H1 (cell line): Measurements from ENCODE around the gene ASCC3. TPM values are rescaled to one million over a fixed set of nuclear protein-coding genes. Genes with fewer than 3 reads are reported as not detected.

Source experiments
- CTCF ChIA-PET: fragments of 300-600 bp; sonication (Branson Sonifier 250); formaldehyde crosslinking; loops from one replicate; lab custom pipeline; 2021; ENCODE audit not compliant: partially characterized antibody; lab: Charles Lee
- POLR2A ChIA-PET: fragments of 300-600 bp; sonication (Branson Sonifier 250); formaldehyde crosslinking; loops from one replicate; lab custom pipeline; 2021; ENCODE audit warnings: inconsistent platforms; ENCODE audit not compliant: partially characterized antibody; lab: Charles Lee
- DNase-seq, 2 experiments: peaks; one replicate each; pipeline versions ENCODE4 v3.0.0 to v3.0.0-alpha.2; 2010 to 2022; ENCODE audit warnings: low spot score in 2 of 2, low read depth in 1 of 2, mixed read lengths in 1 of 2
- FAIRE-seq: peaks from 2 replicates; lab custom pipeline; 2011; peaks lifted over from hg19 to GRCh38; lab: Jason Lieb, UNC
- H2AFZ ChIP-seq: 2 replicates; pipeline ENCODE4 v1.8.1; 2012; ENCODE audit warnings: low read length, inconsistent platforms
- H2AK5ac ChIP-seq: 2 replicates; pipeline ENCODE4 v1.6.1; 2013; ENCODE audit warnings: low read depth, low read length
- H2BK120ac ChIP-seq: replicated peaks from 2 replicates; pipeline ENCODE3; 2013; ENCODE audit warnings: low read depth, low read length, inconsistent platforms
- H2BK12ac ChIP-seq: 2 replicates; pipeline ENCODE4 v1.6.1; 2013; ENCODE audit warnings: low read depth, low read length
- H2BK15ac ChIP-seq: 2 replicates; pipeline ENCODE4 v1.6.1; 2013; ENCODE audit warnings: low read length
- H2BK20ac ChIP-seq: 2 replicates; pipeline ENCODE4 v1.6.1; 2013; ENCODE audit warnings: low read length
- H2BK5ac ChIP-seq: 2 replicates; pipeline ENCODE4 v1.6.1; 2013; ENCODE audit warnings: low read depth, low read length
- H3K14ac ChIP-seq: 2 replicates; pipeline ENCODE4 v1.6.1; 2013; ENCODE audit warnings: inconsistent platforms; ENCODE audit not compliant: insufficient read length
- H3K18ac ChIP-seq: 2 replicates; pipeline ENCODE4 v1.6.1; 2013; ENCODE audit warnings: low read length; ENCODE audit errors: extremely low read depth
- H3K23ac ChIP-seq: 2 replicates; pipeline ENCODE4 v1.6.1; 2013; ENCODE audit warnings: inconsistent platforms; ENCODE audit not compliant: insufficient read length
- H3K23me2 ChIP-seq: 2 replicates; pipeline ENCODE4 v1.6.1; 2013; ENCODE audit warnings: low read depth, low read length
- H3K27ac ChIP-seq: 2 replicates; pipeline ENCODE4 v1.6.1; 2011; ENCODE audit warnings: low read depth, low read length, inconsistent platforms
- H3K27me3 ChIP-seq, 4 experiments: replicated peaks in 1 of 4; 1 replicate in 1 of 4; 2 replicates in 3 of 4; pipeline versions ENCODE4 v1.6.1 to v1.8.1; 2011 to 2013; ENCODE audit warnings: low read length in 3 of 4, mild to moderate bottlenecking in 3 of 4, inconsistent platforms in 2 of 4, mixed read lengths in 2 of 4, moderate library complexity in 1 of 4; ENCODE audit not compliant: control insufficient read depth in 3 of 4, insufficient read depth in 3 of 4; ENCODE audit errors: extremely low read depth in 1 of 4
- H3K36me3 ChIP-seq, 4 experiments: 2 replicates each; pipeline versions ENCODE4 v1.6.1 to v1.8.1; 2011 to 2013; ENCODE audit warnings: mild to moderate bottlenecking in 4 of 4, low read length in 3 of 4, moderate library complexity in 2 of 4, control low read depth in 1 of 4, inconsistent platforms in 1 of 4; ENCODE audit not compliant: insufficient read depth in 4 of 4, control insufficient read depth in 2 of 4
- H3K4ac ChIP-seq: replicated peaks from 2 replicates; pipeline ENCODE3; 2013; ENCODE audit warnings: low read length, low read depth, mixed read lengths, inconsistent platforms; ENCODE audit not compliant: insufficient read length
- H3K4me1 ChIP-seq, 4 experiments: replicated peaks in 1 of 4; 1 replicate in 1 of 4; 2 replicates in 3 of 4; pipeline versions ENCODE4 v1.6.1 to v1.8.1; 2011 to 2013; ENCODE audit warnings: low read length in 3 of 4, inconsistent platforms in 2 of 4, mixed read lengths in 1 of 4; ENCODE audit not compliant: insufficient read depth in 4 of 4, control insufficient read depth in 3 of 4
- H3K4me2 ChIP-seq, 2 experiments: 2 replicates each; pipeline versions ENCODE4 v1.6.1 to v1.8.1; 2011 to 2013; ENCODE audit warnings: low read depth in 2 of 2, low read length in 2 of 2, control low read depth in 1 of 2, inconsistent platforms in 1 of 2, mild to moderate bottlenecking in 1 of 2; ENCODE audit not compliant: insufficient read depth in 1 of 2
- H3K4me3 ChIP-seq, 4 experiments: fragments of 200-600, 300-600 bp in 1 of 4; sonication (generic), shearing (Covaris generic), sonication (Bioruptor Twin) in 1 of 4; 2 replicates each; pipeline versions ENCODE4 v1.5.1 to v1.8.1; 2011 to 2016; ENCODE audit warnings: low read length in 4 of 4, low read depth in 3 of 4, control low read depth in 2 of 4, inconsistent platforms in 2 of 4, mild to moderate bottlenecking in 2 of 4, mixed read lengths in 1 of 4, moderate library complexity in 1 of 4; ENCODE audit not compliant: insufficient read depth in 2 of 4; ENCODE audit errors: extremely low read depth in 1 of 4
- H3K56ac ChIP-seq: replicated peaks from 2 replicates; pipeline ENCODE3; 2013; ENCODE audit warnings: low read depth, mild to moderate bottlenecking, mixed read lengths, low read length, inconsistent platforms; ENCODE audit not compliant: insufficient read length
- H3K79me1 ChIP-seq: 2 replicates; pipeline ENCODE4 v1.6.1; 2013; ENCODE audit warnings: low read depth, low read length, control low read depth
- H3K79me2 ChIP-seq, 2 experiments: 2 replicates each; pipeline versions ENCODE4 v1.6.1 to v1.8.1; 2012 to 2013; ENCODE audit warnings: low read length in 2 of 2, mild to moderate bottlenecking in 2 of 2, inconsistent platforms in 1 of 2; ENCODE audit not compliant: insufficient read depth in 2 of 2, control insufficient read depth in 1 of 2
- H3K9ac ChIP-seq, 4 experiments: replicated peaks in 1 of 4; 1 replicate in 1 of 4; 2 replicates in 3 of 4; pipeline versions ENCODE4 v1.6.1 to v1.8.1; 2011 to 2013; ENCODE audit warnings: low read depth in 3 of 4, low read length in 3 of 4, control low read depth in 2 of 4, mild to moderate bottlenecking in 2 of 4, moderate library complexity in 2 of 4, inconsistent platforms in 1 of 4; ENCODE audit errors: extremely low read depth in 1 of 4
- H3K9me3 ChIP-seq, 2 experiments: 2 replicates each; pipeline versions ENCODE4 v1.6.1 to v1.8.1; 2012 to 2013; ENCODE audit warnings: mild to moderate bottlenecking in 2 of 2, moderate library complexity in 2 of 2, control low read depth in 1 of 2, inconsistent platforms in 1 of 2, low read depth in 1 of 2, low read length in 1 of 2, mixed read lengths in 1 of 2; ENCODE audit not compliant: insufficient read depth in 2 of 2
- H4K20me1 ChIP-seq, 2 experiments: replicated peaks in 1 of 2; 2 replicates each; pipeline versions ENCODE3 to v1.8.1; 2011 to 2013; ENCODE audit warnings: inconsistent platforms in 2 of 2, low read length in 2 of 2, mild to moderate bottlenecking in 1 of 2; ENCODE audit not compliant: insufficient read depth in 2 of 2, control insufficient read depth in 1 of 2
- H4K5ac ChIP-seq: 2 replicates; pipeline ENCODE4 v1.6.1; 2013; ENCODE audit warnings: low read length, low read depth, mixed read lengths, inconsistent platforms; ENCODE audit not compliant: insufficient read length
- H4K8ac ChIP-seq: 2 replicates; pipeline ENCODE4 v1.8.0; 2013; ENCODE audit warnings: mild to moderate bottlenecking, moderate library complexity, low read length, inconsistent platforms; ENCODE audit not compliant: insufficient read depth; ENCODE audit errors: extremely low read depth
- H4K91ac ChIP-seq: replicated peaks from 2 replicates; pipeline ENCODE3; 2013; ENCODE audit warnings: low read length, mixed read lengths, inconsistent platforms; ENCODE audit not compliant: insufficient read length
- BACH1 ChIP-seq: IDR thresholded peaks from 2 replicates; pipeline ENCODE4 v1.6.1; 2012; ENCODE audit warnings: low read length, improper control_type of control experiment
- CREB1 ChIP-seq: IDR thresholded peaks from 2 replicates; pipeline ENCODE4 v1.6.1; 2012; ENCODE audit warnings: inconsistent platforms
- EGR1 ChIP-seq: IDR thresholded peaks from 2 replicates; pipeline ENCODE4 v1.6.1; 2011; ENCODE audit warnings: low read depth, low read length, borderline replicate concordance
- EZH2 ChIP-seq: fragments of 200-600 bp; sonication (generic); IDR thresholded peaks from 2 replicates; pipeline ENCODE4 v1.7.1; 2012; ENCODE audit warnings: low read depth, mild to moderate bottlenecking, moderate library complexity, low read length, inconsistent platforms; ENCODE audit not compliant: severe bottlenecking
- FOSL1 ChIP-seq: IDR thresholded peaks from 2 replicates; pipeline ENCODE4 v1.6.1; 2011; ENCODE audit warnings: mild to moderate bottlenecking, low read depth, low read length, moderate library complexity; ENCODE audit not compliant: insufficient read depth
- GABPA ChIP-seq: IDR thresholded peaks from 2 replicates; pipeline ENCODE4 v1.6.1; 2011; ENCODE audit warnings: mild to moderate bottlenecking, low read length, moderate library complexity, borderline replicate concordance; ENCODE audit not compliant: insufficient read depth
- GTF2F1 ChIP-seq: IDR thresholded peaks from 2 replicates; pipeline ENCODE4 v1.6.1; 2012; ENCODE audit warnings: low read depth, low read length, improper control_type of control experiment, borderline replicate concordance
- HDAC6 ChIP-seq: IDR thresholded peaks from one replicate; pipeline ENCODE4 v1.7.1; 2012; ENCODE audit warnings: low read depth, mild to moderate bottlenecking, inconsistent platforms, low read length, moderate library complexity
- KDM1A ChIP-seq: fragments of 200-600, 300-600 bp; sonication (generic); IDR thresholded peaks from 2 replicates; pipeline ENCODE4 v1.7.1; 2016; ENCODE audit warnings: mild to moderate bottlenecking, low read length, borderline replicate concordance
- KDM4A ChIP-seq: IDR thresholded peaks from one replicate; pipeline ENCODE4 v1.7.1; 2012; ENCODE audit warnings: low read depth, mild to moderate bottlenecking, moderate library complexity, low read length, inconsistent platforms; ENCODE audit not compliant: severe bottlenecking
- MAFK ChIP-seq: IDR thresholded peaks from 2 replicates; pipeline ENCODE4 v1.6.1; 2012; ENCODE audit warnings: low read depth, mild to moderate bottlenecking, improper control_type of control experiment, low read length
- NRF1 ChIP-seq: IDR thresholded peaks from 2 replicates; pipeline ENCODE4 v1.6.1; 2011; ENCODE audit warnings: mild to moderate bottlenecking, low read depth, low read length, improper control_type of control experiment
- POLR2A ChIP-seq, 2 experiments: IDR thresholded peaks; 1 replicate in 1 of 2; 2 replicates in 1 of 2; pipeline ENCODE4 v1.6.1; 2011; ENCODE audit warnings: low read depth in 2 of 2, low read length in 2 of 2, mild to moderate bottlenecking in 2 of 2; ENCODE audit errors: control extremely low read depth in 1 of 2
- POLR2AphosphoS5 ChIP-seq: IDR thresholded peaks from 2 replicates; pipeline ENCODE4 v1.6.1; 2011; ENCODE audit warnings: low read depth, low read length
- SIX5 ChIP-seq: IDR thresholded peaks from 2 replicates; pipeline ENCODE4 v1.6.1; 2011; ENCODE audit warnings: mild to moderate bottlenecking, low read depth, low read length
- SRF ChIP-seq: IDR thresholded peaks from 2 replicates; pipeline ENCODE4 v1.6.1; 2011; ENCODE audit warnings: mild to moderate bottlenecking, low read depth, low read length, moderate library complexity
- TAF1 ChIP-seq: IDR thresholded peaks from 2 replicates; pipeline ENCODE4 v1.6.1; 2011; ENCODE audit warnings: mild to moderate bottlenecking, low read depth, low read length
- TBP ChIP-seq: IDR thresholded peaks from 2 replicates; pipeline ENCODE4 v1.6.1; 2011; ENCODE audit warnings: low read depth, low read length, improper control_type of control experiment
- polyA plus RNA-seq, 7 experiments: library from polyadenylated mRNA; depleted of rRNA in 3 of 7; stranded (reverse) in 5 of 7; unstranded in 2 of 7; fragments of >200 nt in 5 of 7; fragments of 200-250 nt in 2 of 7; gene quantifications; 1 replicate in 5 of 7; 2 replicates in 1 of 7; 4 replicates in 1 of 7; pipeline versions ENCODE4 v1.2.1 to v1.2.3, GENCODE V29; 2011 to 2013; ENCODE audit warnings: missing spikeins in 2 of 7, mixed read lengths in 2 of 7
- total RNA-seq: library from RNA; stranded (reverse); fragmentation: NEBNext Ultra II Directional; extraction: Animal tissue kit (Norgen Biotek cat#: 25700); gene quantifications from 2 replicates; pipeline ENCODE4 v1.2.1, GENCODE V29; 2021

Gene ASCC3
- total and polyA plus RNA-seq, 2 of the 8 experiments (the other 6 are each of a cell fraction or from before 2014, with no cell fraction given): 37.5 to 77.8 TPM

DNA sequence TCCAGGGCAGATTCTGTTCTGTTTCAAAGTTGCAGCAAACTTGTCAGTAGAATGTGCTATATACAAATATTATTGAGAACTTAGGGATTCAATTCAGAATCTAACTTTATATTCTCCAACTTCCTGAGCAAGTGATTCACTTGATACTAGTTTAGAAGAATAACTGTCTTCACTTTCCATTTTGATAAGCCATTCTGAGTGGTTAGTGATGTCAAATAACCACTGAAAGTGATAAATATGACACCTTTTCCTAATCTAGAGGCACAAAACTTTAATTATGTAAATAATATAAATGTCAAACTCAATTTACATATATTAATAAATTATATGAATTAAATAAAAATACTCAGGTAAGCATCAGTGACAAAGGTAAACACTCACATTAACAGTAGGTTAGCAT, 395.9 kb downstream of the ASCC3 start:
- FAIRE-seq (no peak), DNase-seq (no peak)
- Histone ChIP-seq H3K23me2 (no peaks in the 10 kb centered on the region), H3K14ac (no peak overlapping the region), H4K91ac (no peak overlapping the region), H2BK20ac (no peak overlapping the region), H4K5ac (no peak overlapping the region), H4K20me1 (no peaks in the 10 kb centered on the region), H3K79me2 (no peaks in the 10 kb centered on the region), H3K27me3 (no peaks in the 10 kb centered on the region), H3K23ac (no peak overlapping the region), H3K36me3 (no peaks in the 10 kb centered on the region), H3K9ac (no peak overlapping the region), H2BK120ac (no peak overlapping the region), H2AFZ (no peak overlapping the region), H3K4me1 (no peaks in the 10 kb centered on the region), H3K4me2 (no peak overlapping the region), H3K4me3 (no peak overlapping the region), H3K27ac (no peak overlapping the region), H3K56ac (no peak overlapping the region), H3K9me3 (peaks cover 0 to 2% of the 10 kb centered on the region in 2 experiments; a peak in 1 of 4 replicates), H3K4ac (no peak overlapping the region), H2BK5ac (no peak overlapping the region), H3K18ac (no peak overlapping the region), H2BK12ac (no peak overlapping the region), H4K8ac (no peak overlapping the region), H2AK5ac (no peak overlapping the region), H2BK15ac (no peak overlapping the region), H3K79me1 (no peaks in the 10 kb centered on the region)
- POLR2A ChIA-PET: no interaction called here
- CTCF ChIA-PET: interaction anchor here (1.0 kb wide), 1 partner anchor 180 kb away, joined by 4 read pairs; no protein-coding TSS in a partner anchor
- no peak for TF ChIP-seq GABPA
- no peak for TF ChIP-seq KDM1A
- no peak for TF ChIP-seq GTF2F1
- TF ChIP-seq TAF1: no peak
- no peak for TF ChIP-seq HDAC6
- no peak for TF ChIP-seq CREB1
- no peak for TF ChIP-seq EGR1
- TF ChIP-seq TBP: no peak
- no peak for TF ChIP-seq MAFK
- TF ChIP-seq FOSL1: no peak
- TF ChIP-seq KDM4A: no peak
- no peak for TF ChIP-seq POLR2A (IDR thresholded peaks at IDR 0.05; ENCODE audit: control extremely low read depth in 1 of 2, low read depth in 2 of 2, low read length in 2 of 2)
- no peak for TF ChIP-seq NRF1
- TF ChIP-seq EZH2: no peak
- TF ChIP-seq BACH1: no peak
- TF ChIP-seq SRF: no peak
- no peak for TF ChIP-seq SIX5
- no peak for TF ChIP-seq POLR2AphosphoS5
